HG03039 (cell line): Measurements from ENCODE around the gene SH3D21.

Source experiments
- ATAC-seq: cut with Tn5 transposase; IDR thresholded peaks from one replicate; pipeline ENCODE4 v1.9.1; 2021; ENCODE audit warnings: mild to moderate bottlenecking, moderate library complexity; ENCODE audit not compliant: unreplicated experiment

The SH3D21 gene

GRCh38 chr1:36354486-36354885, 48.3 kb downstream of the SH3D21 start:
- no peak for ATAC-seq

DNA sequence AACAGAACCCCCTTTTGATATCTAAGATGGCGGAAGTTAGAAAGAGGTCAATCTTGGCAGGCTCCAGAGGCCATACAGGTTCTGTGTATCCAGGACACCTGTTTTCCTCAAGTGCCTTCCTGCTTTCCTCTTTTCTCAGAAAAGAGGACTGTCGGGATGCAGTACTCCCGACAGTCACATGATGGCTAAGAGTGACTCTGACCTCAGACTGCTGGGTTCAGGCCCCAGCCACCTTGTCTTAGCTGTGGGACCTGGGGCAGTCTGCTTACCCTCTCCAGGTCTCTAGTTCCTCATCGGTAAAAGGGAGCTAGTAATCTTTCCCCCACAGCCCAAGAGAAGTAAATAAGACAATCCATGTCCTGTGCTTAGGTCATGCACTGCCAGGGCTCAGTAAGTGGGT, 49.6 kb downstream of the SH3D21 start:
- ATAC-seq: no peak

DNA sequence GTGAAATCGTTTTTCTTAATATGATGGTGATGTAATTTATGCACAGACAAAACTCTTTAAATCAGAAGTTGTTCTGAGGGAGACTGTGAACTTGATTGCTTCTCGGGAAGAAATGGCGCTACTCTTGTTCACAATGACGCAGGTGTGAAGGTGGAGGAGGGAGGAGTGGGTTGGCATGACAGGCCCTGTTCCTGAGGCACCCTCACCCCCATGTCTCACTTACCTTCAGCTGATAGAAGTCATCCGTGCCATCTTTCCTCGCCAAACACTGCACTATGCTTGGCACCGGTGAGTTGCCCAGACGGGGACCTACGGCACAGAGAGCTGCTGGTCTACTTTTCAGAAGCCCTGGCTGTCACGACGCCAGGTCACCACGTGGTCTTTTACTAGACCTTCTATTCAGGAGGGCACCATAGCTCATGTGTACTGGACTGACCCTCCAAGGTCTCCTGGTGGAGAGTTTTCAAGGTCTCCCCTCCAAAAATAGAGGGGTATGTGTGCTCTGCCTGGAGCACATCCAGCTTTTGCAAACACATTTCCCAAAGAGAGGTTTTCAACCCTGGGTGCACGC, 52.4 kb downstream of the SH3D21 start:
- ATAC-seq: no peak

DNA sequence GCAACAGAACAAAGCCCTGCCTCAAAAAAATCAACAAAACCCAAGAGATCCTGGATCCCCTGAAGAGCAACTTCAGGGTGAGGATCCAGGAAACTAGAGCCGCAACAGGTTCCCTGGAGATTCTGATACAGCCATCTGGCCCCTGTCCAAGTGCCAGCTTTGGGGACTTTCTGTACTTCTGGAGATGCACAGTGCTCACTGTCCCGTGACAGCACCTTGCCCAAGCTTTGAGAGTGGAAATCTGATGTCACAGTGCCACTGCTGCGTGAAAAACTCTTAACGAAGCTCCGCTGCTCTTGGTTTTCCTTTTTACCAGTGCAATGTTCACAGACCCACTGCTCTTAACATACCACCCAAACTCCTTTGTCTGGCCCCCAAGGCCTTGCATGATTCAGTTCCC, 53.2 kb downstream of the SH3D21 start:
- no peak for ATAC-seq

DNA sequence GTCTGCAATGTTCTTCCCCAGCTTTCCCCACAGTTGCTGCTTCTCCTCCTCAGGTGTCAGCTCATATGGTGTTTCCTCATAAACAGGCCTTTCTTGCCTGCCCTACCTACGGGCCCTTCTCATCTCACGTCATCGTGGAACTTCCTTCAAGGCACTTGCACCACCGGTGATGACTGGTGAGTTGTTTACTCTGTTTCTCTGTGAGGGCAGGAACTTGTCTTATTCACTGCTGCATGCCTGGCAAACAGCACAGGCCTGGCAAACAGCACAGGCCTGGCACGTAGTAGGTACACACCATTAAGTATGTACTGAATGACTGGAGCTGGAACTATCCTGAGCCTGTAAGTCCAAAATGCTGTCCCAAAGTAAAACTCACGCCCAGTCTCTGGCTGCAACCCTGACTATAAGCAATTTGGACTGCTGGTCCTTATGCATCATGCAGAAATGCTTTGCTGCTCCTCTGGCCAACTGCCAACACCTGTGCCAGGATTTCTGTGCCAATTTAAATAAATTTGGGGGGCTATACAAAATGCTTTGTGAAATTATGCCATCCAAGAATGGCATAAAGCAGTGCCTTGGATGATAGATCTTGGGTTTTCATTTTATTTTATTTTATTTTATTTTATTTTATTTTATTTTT, 53.9 kb downstream of the SH3D21 start:
- no peak for ATAC-seq

DNA sequence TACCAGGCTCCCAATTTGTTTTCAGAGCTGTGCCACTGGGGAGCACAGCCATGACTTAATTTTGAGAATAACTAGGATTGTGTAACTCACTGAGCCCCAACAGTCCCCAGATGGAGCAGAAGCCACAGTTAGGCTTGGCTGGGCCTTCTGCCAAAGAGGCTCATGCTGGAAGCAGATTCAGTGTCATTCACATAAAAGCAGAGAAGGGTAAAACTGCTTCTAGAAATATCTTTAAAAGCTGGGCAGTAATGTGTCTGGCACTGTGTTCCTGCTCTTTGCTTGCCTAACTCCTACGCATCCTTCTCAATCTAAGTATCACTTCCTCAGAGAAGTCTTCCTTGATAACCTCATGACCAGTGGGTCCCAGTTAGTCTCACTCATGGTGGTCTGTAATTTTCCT, 59.2 kb downstream of the SH3D21 start:
- no peak for ATAC-seq

GRCh38 chr1:36366091-36366661, 60.0 kb downstream of the SH3D21 start:
- no peak for ATAC-seq

DNA sequence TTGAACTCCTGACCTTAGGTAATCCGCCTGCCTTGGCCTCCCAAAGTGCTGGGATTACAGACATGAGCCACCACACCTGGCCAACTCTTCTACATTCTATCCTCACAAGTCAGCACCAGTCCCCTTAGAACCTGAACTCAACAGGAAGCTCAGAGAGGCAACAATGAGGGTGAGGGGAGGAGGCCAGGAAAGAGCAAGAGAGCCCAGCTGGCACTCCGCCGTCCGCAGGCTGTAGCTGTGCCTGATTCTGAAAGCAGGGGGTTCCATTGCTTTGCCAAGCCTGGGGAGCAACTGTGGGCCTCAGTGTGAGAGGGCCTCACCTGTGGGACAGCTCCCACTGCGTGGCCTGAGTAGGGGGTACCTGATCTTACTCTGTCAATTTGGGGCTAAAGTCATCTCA, 60.9 kb downstream of the SH3D21 start:
- no peak for ATAC-seq

DNA sequence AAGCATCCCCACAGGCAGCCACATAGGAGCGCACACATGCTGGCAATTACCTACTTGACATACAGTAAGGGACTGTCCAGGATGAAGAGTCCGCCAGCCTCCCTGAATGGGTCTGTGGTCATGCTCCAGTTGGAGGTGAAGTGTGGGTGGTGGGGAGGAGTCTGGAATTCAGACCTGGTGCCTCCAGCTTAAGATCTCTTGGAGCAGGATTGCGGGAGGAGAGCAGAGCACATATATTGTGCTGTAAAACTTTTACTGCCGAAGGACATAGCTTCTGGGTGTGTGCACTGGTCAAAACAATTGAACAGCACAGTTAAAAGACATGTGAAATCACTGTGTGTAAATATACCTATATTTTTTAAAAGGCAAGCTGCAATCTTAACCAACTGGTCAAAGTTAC, 61.6 kb downstream of the SH3D21 start:
- ATAC-seq: no peak

DNA sequence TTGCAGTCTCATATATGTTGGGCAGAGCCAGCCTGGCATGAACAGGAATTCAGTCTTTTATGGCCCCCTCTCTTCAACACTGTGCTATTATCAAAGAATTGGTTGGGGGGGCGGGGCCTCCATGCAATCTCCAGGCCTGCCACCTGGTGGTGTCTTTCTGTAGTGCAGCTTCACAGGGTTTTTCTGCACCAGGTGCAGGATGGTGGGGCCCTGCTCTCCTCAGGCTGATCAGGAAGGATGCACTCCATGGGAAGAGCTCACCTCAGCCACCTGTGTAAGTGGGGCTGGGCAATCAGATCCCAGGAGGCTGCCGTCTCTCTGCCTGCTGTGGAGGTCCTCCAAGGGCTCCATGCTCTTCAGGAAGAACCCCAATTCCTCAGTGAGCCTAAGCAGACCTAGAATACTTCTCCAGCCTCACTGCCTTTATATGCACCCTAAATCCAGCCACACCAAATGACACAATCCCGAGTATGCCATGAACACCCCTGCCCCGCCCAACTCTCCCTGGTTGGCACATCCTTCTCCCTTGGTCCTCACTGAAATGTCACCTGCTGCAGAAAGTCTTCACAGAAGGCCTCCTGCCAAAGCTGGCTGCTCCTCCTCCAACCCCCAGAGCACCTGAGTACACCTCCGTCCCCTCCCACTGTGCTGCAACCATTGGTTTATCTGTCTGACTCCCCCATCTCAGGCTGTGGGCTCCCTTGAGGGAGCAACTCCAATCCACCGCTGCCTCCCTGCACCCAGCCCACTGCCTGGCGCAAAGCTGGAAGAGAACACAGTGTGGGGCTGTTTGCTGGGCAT, 63.1 kb downstream of the SH3D21 start:
- ATAC-seq: no peak
